GM12891 (cell line): ENCODE measurements around the gene YARS1.
A peak's percentile ranks its signal among the peaks of the same experiment; 100 is the strongest.

Experiments
- DNase-seq: peaks from one replicate; pipeline ENCODE4 v3.0.0; 2011; ENCODE audit warnings: low spot score; ENCODE audit not compliant: insufficient read length
- FAIRE-seq: peaks from 2 replicates; lab custom pipeline; 2011; peaks lifted over from hg19 to GRCh38; lab: Jason Lieb, UNC
- PAX5 ChIP-seq: IDR thresholded peaks from 2 replicates; pipeline ENCODE4 v1.6.1; 2011; ENCODE audit warnings: low read length, moderate library complexity, mild to moderate bottlenecking; ENCODE audit not compliant: insufficient read depth, severe bottlenecking
- POLR2A ChIP-seq: IDR thresholded peaks from 2 replicates; pipeline ENCODE4 v1.6.1; 2011; ENCODE audit warnings: low read depth, low read length, control low read depth
- POLR2AphosphoS5 ChIP-seq: IDR thresholded peaks from 2 replicates; pipeline ENCODE4 v1.6.1; 2011; ENCODE audit warnings: low read depth, low read length, control low read depth
- POU2F2 ChIP-seq: IDR thresholded peaks from 2 replicates; pipeline ENCODE4 v1.6.1; 2011; ENCODE audit warnings: low read depth, mild to moderate bottlenecking, control low read depth, low read length, moderate library complexity
- SPI1 ChIP-seq: IDR thresholded peaks from 2 replicates; pipeline ENCODE4 v1.6.1; 2011; ENCODE audit warnings: low read depth, low read length, control low read depth
- TAF1 ChIP-seq: IDR thresholded peaks from 2 replicates; pipeline ENCODE4 v1.6.1; 2011; ENCODE audit warnings: low read depth, low read length, control low read depth

Gene YARS1

DNA sequence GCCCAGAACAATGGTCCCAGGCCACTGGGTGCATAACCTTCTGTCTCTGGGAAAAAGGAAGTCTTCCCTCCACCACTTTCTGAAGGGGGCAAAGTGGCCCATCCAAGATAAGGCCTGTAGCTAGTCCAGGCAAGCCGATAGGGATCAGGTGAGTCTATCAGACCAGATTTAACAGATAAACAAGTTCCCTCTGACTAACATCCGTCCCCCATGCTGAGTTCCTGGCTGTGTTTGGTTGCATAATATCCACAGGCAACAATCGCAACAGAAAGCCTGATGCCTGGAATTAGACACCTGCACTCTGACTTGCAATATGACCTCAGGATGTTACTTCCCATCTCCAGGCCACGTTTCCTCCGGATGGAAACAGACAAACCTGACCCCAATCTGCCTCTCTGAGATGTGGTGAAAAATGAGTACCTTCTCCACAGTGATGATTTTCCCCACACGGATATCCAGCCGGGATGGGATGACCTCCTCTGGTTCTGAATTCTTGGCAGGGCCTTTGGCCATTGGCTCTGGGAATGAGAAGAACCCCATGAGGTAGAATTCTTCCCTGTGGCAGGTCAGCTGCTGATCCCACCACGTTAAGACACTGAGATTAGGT lies 36.4 kb downstream of the YARS1 start:
- TF ChIP-seq PAX5, result no peak
- TF ChIP-seq POLR2AphosphoS5, result no peak; the same call in 1 of the 2 replicates
- no peak for TF ChIP-seq TAF1
- TF ChIP-seq SPI1, result no peak
- TF ChIP-seq POLR2A, result no peak
- no peak for TF ChIP-seq POU2F2
- DNase-seq (no peak), FAIRE-seq (no peak)

DNA sequence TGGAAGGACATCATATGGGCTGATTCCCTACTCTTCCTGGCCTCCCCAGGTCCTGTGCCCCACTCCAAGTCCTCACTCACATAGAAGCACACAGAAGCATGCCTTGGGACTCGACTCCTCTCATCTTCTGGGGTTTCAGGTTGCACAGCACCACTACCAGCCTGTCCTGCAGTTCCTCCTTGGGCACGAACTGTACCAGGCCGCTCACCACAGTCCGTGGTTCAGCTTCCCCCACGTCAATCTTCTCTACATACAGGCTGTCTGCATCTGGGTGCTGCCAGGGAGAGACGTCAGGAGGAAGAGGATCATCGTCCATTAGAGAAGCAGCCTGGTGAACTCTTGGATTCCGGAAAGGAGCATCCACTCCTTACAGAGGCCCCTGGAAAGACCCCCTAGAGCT lies 37.2 kb downstream of the YARS1 start:
- DNase-seq (no peak), FAIRE-seq (no peak)
- TF ChIP-seq POLR2A (no peak), PAX5 (no peak), TAF1 (no peak), SPI1 (no peak), POU2F2 (no peak)

- TF ChIP-seq POLR2A, result no peak
- no peak for TF ChIP-seq PAX5
- TF ChIP-seq POU2F2, result no peak
- no peak for TF ChIP-seq SPI1
- no peak for TF ChIP-seq POLR2AphosphoS5
- TF ChIP-seq TAF1, result no peak
- DNase-seq, result no peak
- no peak for FAIRE-seq
Observed at GRCh38 chr1:32779242-32779641, 37.9 kb downstream of the YARS1 start.

DNA sequence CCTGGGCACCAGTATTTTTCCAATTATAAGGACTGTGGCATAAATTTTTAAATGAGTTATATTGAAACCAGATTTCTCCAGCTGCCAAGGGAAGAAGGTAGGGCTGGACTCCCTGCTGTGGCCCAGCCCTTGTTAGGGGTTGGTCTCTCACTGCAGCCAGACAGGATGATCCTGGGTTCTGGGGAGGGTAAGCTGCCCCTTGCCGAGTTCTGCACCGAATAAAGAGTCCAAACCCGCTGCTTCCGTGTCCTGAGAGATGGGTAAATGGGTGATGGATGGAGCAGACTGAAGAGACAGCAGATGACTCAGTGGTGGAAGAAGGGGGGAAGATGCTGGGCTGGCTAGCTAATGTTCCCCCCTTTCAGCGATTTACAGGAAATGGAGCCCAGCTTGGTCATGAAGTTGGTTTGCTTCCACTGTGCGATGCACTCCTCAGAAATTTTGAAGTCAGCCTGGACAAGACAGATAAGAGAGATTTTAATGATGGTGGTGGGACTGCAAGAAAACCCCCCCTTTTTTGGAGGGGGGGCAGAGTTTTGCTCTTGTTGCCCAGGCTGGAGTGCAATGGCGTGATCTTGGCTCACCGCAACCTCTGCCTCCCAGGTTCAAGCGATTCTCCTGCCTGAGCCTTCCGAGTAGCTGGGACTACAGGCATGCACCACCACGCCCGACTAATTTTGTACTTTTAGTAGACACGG lies 41.4 kb downstream of the YARS1 start:
- DNase-seq (no peak), FAIRE-seq (no peak)
- TF ChIP-seq PAX5 (no peak), POLR2A (no peak), POU2F2 (no peak), SPI1 (no peak), POLR2AphosphoS5 (no peak), TAF1 (no peak)

- FAIRE-seq, result no peak
- TF ChIP-seq POLR2A (no peak; the same call in 1 of the 2 replicates), PAX5 (no peak), SPI1 (no peak), POU2F2 (no peak), POLR2AphosphoS5 (no peak), TAF1 (no peak)
Observed at GRCh38 chr1:32774950-32775634, 42.1 kb downstream of the YARS1 start.

GRCh38 chr1:32774464-32774808 lies 42.7 kb downstream of the YARS1 start:
- FAIRE-seq, result no peak
- DNase-seq, result no peak
- TF ChIP-seq POU2F2 (no peak), POLR2A (no peak), TAF1 (no peak), PAX5 (no peak), SPI1 (no peak), POLR2AphosphoS5 (no peak)

More at GRCh38 chr1:32774950-32775634, 42.1 kb downstream of the YARS1 start:
- no peak for DNase-seq

GRCh38 chr1:32773764-32774463 lies 43.2 kb downstream of the YARS1 start:
- FAIRE-seq (peak; percentile 51), DNase-seq (no peak)
- TF ChIP-seq PAX5, result no peak
- TF ChIP-seq POLR2A, result peak; percentile 17; the same call in 1 of the 2 replicates
- TF ChIP-seq POLR2AphosphoS5, result peak; percentile 14; the same call in 1 of the 2 replicates
- no peak for TF ChIP-seq SPI1
- no peak for TF ChIP-seq TAF1
- peak; percentile 47; the same call in 1 of the 2 replicates for TF ChIP-seq POU2F2

GRCh38 chr1:32773018-32773763 lies 44.0 kb downstream of the YARS1 start:
- FAIRE-seq, result peak; percentile 91
- 0 out of 2 replicates have a peak, but pooled peaks have one; percentile 15 for TF ChIP-seq TAF1
- TF ChIP-seq POLR2AphosphoS5, result peak; percentile 9; the same call in 1 of the 2 replicates
- TF ChIP-seq SPI1, result no peak
- DNase-seq, result peak; percentile 87
